K562 (cell line): ENCODE results near the gene DBP. TPM values are rescaled to one million over a fixed set of nuclear protein-coding genes. Genes with fewer than 3 reads are reported as not detected.

Experiments
- BRF1 ChIP-seq: IDR thresholded peaks from 3 replicates; pipeline ENCODE4 v1.6.1; 2011; ENCODE audit warnings: borderline replicate concordance, mild to moderate bottlenecking; ENCODE audit not compliant: insufficient read length; ENCODE audit errors: extremely low read depth
- ZKSCAN1 ChIP-seq: fragments of 150-350 bp; IDR thresholded peaks from 2 replicates; pipeline ENCODE4 v1.6.1; 2016; ENCODE audit warnings: low read depth, low read length
- ZNF133 ChIP-seq: fragments of 250-450 bp; sonication (Bioruptor Pico); IDR thresholded peaks from 2 replicates; pipeline ENCODE4 v1.4.0; 2020; ENCODE audit warnings: mild to moderate bottlenecking
- ZNF23 ChIP-seq: fragments of 250-450 bp; sonication (Bioruptor Pico); IDR thresholded peaks from 2 replicates; pipeline ENCODE4 v1.4.0; 2020; ENCODE audit warnings: mild to moderate bottlenecking
- ZNF695 ChIP-seq: fragments of 450-650 bp; formaldehyde crosslinking; IDR thresholded peaks from 2 replicates; pipeline ENCODE4 v1.4.0; 2020; ENCODE audit warnings: mild to moderate bottlenecking, moderate library complexity
- ZNF696 ChIP-seq: fragments of 250-450 bp; sonication (Bioruptor Pico); conservative IDR thresholded peaks from 2 replicates; pipeline ENCODE4 v1.4.0; 2020; ENCODE audit warnings: mild to moderate bottlenecking, moderate library complexity
- polyA plus RNA-seq, 8 experiments: library from polyadenylated mRNA; depleted of rRNA in 4 of 8; stranded (reverse) in 5 of 8; unstranded in 3 of 8; fragments of >200 nt; fragmentation: Nextera tagmentation in 2 of 8; fragmentation: Illumina TruSeq in 1 of 8; extraction: Ambion mirVana in 2 of 8; extraction: Trizol in 1 of 8; gene quantifications; 2 replicates each; pipeline versions ENCODE4 v1.2.1 to v1.2.3, GENCODE V29; 2011 to 2014; ENCODE audit warnings: inconsistent platforms in 1 of 8, missing spikeins in 1 of 8
- total RNA-seq, 7 experiments: library from RNA; depleted of rRNA in 6 of 7; stranded (reverse); fragments of >200 nt in 6 of 7; fragmentation: Illumina TruSeq in 2 of 7; extraction: Trizol in 2 of 7; gene quantifications; 2 replicates each; pipeline versions ENCODE4 v1.2.1 to v1.2.3, GENCODE V29; 2011 to 2021; ENCODE audit warnings: low replicate concordance in 1 of 7
- TF ChIP-seq, protein P1 (sequence below): fragments of 250-450 bp; sonication (Bioruptor Pico); IDR thresholded peaks from 2 replicates; pipeline ENCODE4 v1.5.0; 2021; ENCODE audit warnings: mild to moderate bottlenecking, borderline replicate concordance
- TF ChIP-seq, protein P2 (sequence below): fragments of 450-650 bp; IDR thresholded peaks from 2 replicates; pipeline ENCODE4 v1.6.1; 2016
- TF ChIP-seq, protein P3 (sequence below): fragments of 200-800 bp; sonication (Bioruptor generic); IDR thresholded peaks from 2 replicates; pipeline ENCODE4 v1.6.1; 2016; ENCODE audit warnings: missing genetic modification characterization, missing compliant biosample characterization
- TF ChIP-seq, protein P4 (sequence below): fragments of 250-450 bp; sonication (Bioruptor Pico); IDR thresholded peaks from 2 replicates; pipeline ENCODE4 v1.9.0; 2021; ENCODE audit warnings: mild to moderate bottlenecking, inconsistent platforms
- TF ChIP-seq, protein P5 (sequence below), 2 experiments: IDR thresholded peaks in 1 of 2; conservative IDR thresholded peaks in 1 of 2; 2 replicates each; pipeline ENCODE4 v1.6.1; 2016; ENCODE audit warnings: low read depth in 2 of 2, mild to moderate bottlenecking in 1 of 2, missing compliant biosample characterization in 1 of 2, missing genetic modification characterization in 1 of 2, moderate library complexity in 1 of 2

The DBP gene
- total and polyA plus RNA-seq, 9 of the 15 experiments (the other 6 are each of a cell fraction or from before 2014, with no cell fraction given), result 0.25 to 5.5 (median 1.8) TPM

DNA sequence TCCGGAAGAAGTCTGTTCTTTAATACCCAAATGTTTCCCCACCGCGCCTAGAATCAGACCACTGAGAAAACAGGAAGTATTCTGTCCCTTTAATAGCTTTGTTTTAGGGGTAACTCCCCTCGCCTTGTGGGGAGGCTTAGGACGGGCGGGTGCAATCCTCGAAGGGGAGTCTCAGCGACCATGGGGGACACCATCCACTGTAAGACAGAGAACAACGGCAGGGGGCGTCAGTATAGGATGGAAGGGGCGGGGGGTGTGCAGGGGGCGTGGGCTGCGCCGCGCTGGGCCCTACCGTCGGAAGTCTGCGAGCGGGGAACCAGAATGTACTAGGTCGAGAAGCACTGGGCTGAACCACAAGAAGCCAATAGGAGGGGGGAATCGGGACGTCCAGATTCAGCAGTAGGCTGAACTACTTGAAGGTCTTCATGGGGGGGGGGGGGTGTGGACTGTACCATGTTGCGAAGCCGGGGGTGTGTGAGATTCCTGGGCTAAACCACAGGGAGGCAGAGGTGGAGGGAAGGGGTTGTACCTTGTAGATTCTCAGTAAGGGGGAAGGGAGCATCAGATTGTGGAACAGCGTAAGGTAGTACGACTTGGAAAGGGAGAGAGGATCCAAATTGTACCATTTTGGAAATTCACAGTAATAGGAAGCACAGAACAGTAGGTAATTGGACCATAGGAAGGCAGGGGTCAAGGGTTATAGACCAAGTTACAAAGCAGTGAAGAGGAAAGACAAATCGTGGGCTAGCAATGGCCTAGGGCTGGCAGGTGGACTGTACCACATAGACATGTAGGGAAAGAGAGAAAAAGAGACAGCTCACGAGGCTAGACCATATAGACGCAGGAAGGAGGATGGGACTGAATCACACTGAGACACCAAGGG, 1.0 kb upstream of the DBP start (continued):
- TF ChIP-seq, protein P1, sequence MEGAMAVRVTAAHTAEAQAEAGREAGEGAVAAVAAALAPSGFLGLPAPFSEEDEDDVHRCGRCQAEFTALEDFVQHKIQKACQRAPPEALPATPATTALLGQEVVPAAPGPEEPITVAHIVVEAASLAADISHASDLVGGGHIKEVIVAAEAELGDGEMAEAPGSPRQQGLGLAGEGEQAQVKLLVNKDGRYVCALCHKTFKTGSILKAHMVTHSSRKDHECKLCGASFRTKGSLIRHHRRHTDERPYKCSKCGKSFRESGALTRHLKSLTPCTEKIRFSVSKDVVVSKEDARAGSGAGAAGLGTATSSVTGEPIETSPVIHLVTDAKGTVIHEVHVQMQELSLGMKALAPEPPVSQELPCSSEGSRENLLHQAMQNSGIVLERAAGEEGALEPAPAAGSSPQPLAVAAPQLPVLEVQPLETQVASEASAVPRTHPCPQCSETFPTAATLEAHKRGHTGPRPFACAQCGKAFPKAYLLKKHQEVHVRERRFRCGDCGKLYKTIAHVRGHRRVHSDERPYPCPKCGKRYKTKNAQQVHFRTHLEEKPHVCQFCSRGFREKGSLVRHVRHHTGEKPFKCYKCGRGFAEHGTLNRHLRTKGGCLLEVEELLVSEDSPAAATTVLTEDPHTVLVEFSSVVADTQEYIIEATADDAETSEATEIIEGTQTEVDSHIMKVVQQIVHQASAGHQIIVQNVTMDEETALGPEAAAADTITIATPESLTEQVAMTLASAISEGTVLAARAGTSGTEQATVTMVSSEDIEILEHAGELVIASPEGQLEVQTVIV (CRISPR knock-in tag), result no peak
- TF ChIP-seq ZNF133 (CRISPR knock-in tag) (no peak), ZNF695 (CRISPR knock-in tag) (no peak), ZKSCAN1 (no peak), BRF1 (no peak), ZNF696 (no peak), ZNF23 (CRISPR knock-in tag) (no peak)
- TF ChIP-seq, protein P2, sequence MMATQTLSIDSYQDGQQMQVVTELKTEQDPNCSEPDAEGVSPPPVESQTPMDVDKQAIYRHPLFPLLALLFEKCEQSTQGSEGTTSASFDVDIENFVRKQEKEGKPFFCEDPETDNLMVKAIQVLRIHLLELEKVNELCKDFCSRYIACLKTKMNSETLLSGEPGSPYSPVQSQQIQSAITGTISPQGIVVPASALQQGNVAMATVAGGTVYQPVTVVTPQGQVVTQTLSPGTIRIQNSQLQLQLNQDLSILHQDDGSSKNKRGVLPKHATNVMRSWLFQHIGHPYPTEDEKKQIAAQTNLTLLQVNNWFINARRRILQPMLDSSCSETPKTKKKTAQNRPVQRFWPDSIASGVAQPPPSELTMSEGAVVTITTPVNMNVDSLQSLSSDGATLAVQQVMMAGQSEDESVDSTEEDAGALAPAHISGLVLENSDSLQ, result peak; percentile 30; the same call in 1 of the 2 replicates
- TF ChIP-seq, protein P3, sequence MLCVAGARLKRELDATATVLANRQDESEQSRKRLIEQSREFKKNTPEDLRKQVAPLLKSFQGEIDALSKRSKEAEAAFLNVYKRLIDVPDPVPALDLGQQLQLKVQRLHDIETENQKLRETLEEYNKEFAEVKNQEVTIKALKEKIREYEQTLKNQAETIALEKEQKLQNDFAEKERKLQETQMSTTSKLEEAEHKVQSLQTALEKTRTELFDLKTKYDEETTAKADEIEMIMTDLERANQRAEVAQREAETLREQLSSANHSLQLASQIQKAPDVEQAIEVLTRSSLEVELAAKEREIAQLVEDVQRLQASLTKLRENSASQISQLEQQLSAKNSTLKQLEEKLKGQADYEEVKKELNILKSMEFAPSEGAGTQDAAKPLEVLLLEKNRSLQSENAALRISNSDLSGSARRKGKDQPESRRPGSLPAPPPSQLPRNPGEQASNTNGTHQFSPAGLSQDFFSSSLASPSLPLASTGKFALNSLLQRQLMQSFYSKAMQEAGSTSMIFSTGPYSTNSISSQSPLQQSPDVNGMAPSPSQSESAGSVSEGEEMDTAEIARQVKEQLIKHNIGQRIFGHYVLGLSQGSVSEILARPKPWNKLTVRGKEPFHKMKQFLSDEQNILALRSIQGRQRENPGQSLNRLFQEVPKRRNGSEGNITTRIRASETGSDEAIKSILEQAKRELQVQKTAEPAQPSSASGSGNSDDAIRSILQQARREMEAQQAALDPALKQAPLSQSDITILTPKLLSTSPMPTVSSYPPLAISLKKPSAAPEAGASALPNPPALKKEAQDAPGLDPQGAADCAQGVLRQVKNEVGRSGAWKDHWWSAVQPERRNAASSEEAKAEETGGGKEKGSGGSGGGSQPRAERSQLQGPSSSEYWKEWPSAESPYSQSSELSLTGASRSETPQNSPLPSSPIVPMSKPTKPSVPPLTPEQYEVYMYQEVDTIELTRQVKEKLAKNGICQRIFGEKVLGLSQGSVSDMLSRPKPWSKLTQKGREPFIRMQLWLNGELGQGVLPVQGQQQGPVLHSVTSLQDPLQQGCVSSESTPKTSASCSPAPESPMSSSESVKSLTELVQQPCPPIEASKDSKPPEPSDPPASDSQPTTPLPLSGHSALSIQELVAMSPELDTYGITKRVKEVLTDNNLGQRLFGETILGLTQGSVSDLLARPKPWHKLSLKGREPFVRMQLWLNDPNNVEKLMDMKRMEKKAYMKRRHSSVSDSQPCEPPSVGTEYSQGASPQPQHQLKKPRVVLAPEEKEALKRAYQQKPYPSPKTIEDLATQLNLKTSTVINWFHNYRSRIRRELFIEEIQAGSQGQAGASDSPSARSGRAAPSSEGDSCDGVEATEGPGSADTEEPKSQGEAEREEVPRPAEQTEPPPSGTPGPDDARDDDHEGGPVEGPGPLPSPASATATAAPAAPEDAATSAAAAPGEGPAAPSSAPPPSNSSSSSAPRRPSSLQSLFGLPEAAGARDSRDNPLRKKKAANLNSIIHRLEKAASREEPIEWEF, result no peak
- TF ChIP-seq, protein P4, sequence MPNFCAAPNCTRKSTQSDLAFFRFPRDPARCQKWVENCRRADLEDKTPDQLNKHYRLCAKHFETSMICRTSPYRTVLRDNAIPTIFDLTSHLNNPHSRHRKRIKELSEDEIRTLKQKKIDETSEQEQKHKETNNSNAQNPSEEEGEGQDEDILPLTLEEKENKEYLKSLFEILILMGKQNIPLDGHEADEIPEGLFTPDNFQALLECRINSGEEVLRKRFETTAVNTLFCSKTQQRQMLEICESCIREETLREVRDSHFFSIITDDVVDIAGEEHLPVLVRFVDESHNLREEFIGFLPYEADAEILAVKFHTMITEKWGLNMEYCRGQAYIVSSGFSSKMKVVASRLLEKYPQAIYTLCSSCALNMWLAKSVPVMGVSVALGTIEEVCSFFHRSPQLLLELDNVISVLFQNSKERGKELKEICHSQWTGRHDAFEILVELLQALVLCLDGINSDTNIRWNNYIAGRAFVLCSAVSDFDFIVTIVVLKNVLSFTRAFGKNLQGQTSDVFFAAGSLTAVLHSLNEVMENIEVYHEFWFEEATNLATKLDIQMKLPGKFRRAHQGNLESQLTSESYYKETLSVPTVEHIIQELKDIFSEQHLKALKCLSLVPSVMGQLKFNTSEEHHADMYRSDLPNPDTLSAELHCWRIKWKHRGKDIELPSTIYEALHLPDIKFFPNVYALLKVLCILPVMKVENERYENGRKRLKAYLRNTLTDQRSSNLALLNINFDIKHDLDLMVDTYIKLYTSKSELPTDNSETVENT, result no peak
- TF ChIP-seq, protein P5, sequence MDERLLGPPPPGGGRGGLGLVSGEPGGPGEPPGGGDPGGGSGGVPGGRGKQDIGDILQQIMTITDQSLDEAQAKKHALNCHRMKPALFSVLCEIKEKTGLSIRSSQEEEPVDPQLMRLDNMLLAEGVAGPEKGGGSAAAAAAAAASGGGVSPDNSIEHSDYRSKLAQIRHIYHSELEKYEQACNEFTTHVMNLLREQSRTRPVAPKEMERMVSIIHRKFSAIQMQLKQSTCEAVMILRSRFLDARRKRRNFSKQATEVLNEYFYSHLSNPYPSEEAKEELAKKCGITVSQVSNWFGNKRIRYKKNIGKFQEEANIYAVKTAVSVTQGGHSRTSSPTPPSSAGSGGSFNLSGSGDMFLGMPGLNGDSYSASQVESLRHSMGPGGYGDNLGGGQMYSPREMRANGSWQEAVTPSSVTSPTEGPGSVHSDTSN (CRISPR knock-in tag; IDR thresholded peaks at IDR 0.05; ENCODE audit: low read depth), result no peak
- TF ChIP-seq, protein P5 (tag; conservative IDR thresholded peaks at IDR 0.05; ENCODE audit: low read depth), result no peak
